Liver (tissue), 9 donors: ENCODE measurements around the gene SLC22A31. TPM values are rescaled to one million over a fixed set of nuclear protein-coding genes. Genes with fewer than 3 reads are reported as not detected.

Source experiments
- DNase-seq: peaks from one replicate; pipeline ENCODE4 v3.0.0-alpha.2; 2017; ENCODE audit warnings: low spot score
- H3K27ac ChIP-seq, 2 donors: one replicate each; pipeline ENCODE4 v1.7.0; 2013; ENCODE audit warnings: inconsistent platforms in 2 of 2, low read length in 2 of 2, control low read depth in 1 of 2, low read depth in 1 of 2, mild to moderate bottlenecking in 1 of 2
- H3K27me3 ChIP-seq, 4 donors: one replicate each; pipeline versions ENCODE4 v1.6.1 to v1.7.0; 2013; ENCODE audit warnings: low read length in 3 of 4, inconsistent platforms in 1 of 4, mild to moderate bottlenecking in 1 of 4, moderate library complexity in 1 of 4; ENCODE audit not compliant: control insufficient read depth in 4 of 4, insufficient read depth in 4 of 4
- H3K36me3 ChIP-seq, 4 donors: one replicate each; pipeline versions ENCODE4 v1.6.1 to v1.7.0; 2013; ENCODE audit warnings: low read length in 3 of 4, mild to moderate bottlenecking in 3 of 4, low read depth in 1 of 4, moderate library complexity in 1 of 4; ENCODE audit not compliant: control insufficient read depth in 4 of 4, insufficient read depth in 3 of 4
- H3K4me1 ChIP-seq, 4 donors: one replicate each; pipeline versions ENCODE4 v1.6.1 to v1.7.0; 2013; ENCODE audit warnings: low read length in 3 of 4, mild to moderate bottlenecking in 3 of 4, moderate library complexity in 1 of 4; ENCODE audit not compliant: control insufficient read depth in 4 of 4, insufficient read depth in 4 of 4
- H3K4me3 ChIP-seq, 3 donors: one replicate each; pipeline versions ENCODE4 v1.6.1 to v1.7.0; 2013; ENCODE audit warnings: low read length in 3 of 3, control low read depth in 1 of 3, low read depth in 1 of 3, mild to moderate bottlenecking in 1 of 3
- H3K9ac ChIP-seq, 2 donors: one replicate each; pipeline ENCODE4 v1.7.0; 2013; ENCODE audit warnings: low read length in 2 of 2, mild to moderate bottlenecking in 2 of 2, moderate library complexity in 2 of 2, control low read depth in 1 of 2, low read depth in 1 of 2
- H3K9me3 ChIP-seq, 4 donors: one replicate each; pipeline versions ENCODE4 v1.6.1 to v1.7.0; 2013; ENCODE audit warnings: low read length in 3 of 4; ENCODE audit not compliant: control insufficient read depth in 4 of 4
- ATF3 ChIP-seq: IDR thresholded peaks from 2 replicates; pipeline ENCODE4 v1.6.1; 2016; ENCODE audit warnings: antibody characterized with exemption
- EGR1 ChIP-seq, 2 donors: IDR thresholded peaks; 2 replicates each; pipeline ENCODE4 v1.6.1; 2016 to 2018; ENCODE audit warnings: antibody characterized with exemption in 2 of 2, low read depth in 2 of 2
- FOXA2 ChIP-seq: IDR thresholded peaks from 2 replicates; pipeline ENCODE4 v1.6.1; 2016; ENCODE audit warnings: antibody characterized with exemption
- GABPA ChIP-seq, 2 donors: IDR thresholded peaks in 1 of 2; conservative IDR thresholded peaks in 1 of 2; 2 replicates each; pipeline ENCODE4 v1.6.1; 2016; ENCODE audit warnings: antibody characterized with exemption in 2 of 2, mild to moderate bottlenecking in 1 of 2, moderate library complexity in 1 of 2
- HNF4A ChIP-seq, 2 donors: conservative IDR thresholded peaks; 2 replicates each; pipeline ENCODE4 v1.6.1; 2016; ENCODE audit warnings: antibody characterized with exemption in 2 of 2, mild to moderate bottlenecking in 2 of 2
- HNF4G ChIP-seq: IDR thresholded peaks from 2 replicates; pipeline ENCODE4 v1.6.1; 2016; ENCODE audit warnings: antibody characterized with exemption
- JUND ChIP-seq, 2 donors: IDR thresholded peaks; 2 replicates each; pipeline ENCODE4 v1.6.1; 2016; ENCODE audit warnings: antibody characterized with exemption in 2 of 2
- NR2F2 ChIP-seq: IDR thresholded peaks from 2 replicates; pipeline ENCODE4 v1.6.1; 2016; ENCODE audit warnings: antibody characterized with exemption
- RAD21 ChIP-seq, 2 donors: IDR thresholded peaks; 2 replicates each; pipeline ENCODE4 v1.6.1; 2016; ENCODE audit warnings: antibody characterized with exemption in 2 of 2, mild to moderate bottlenecking in 2 of 2
- RXRA ChIP-seq, 2 donors: IDR thresholded peaks; 2 replicates each; pipeline ENCODE4 v1.6.1; 2017 to 2018; ENCODE audit warnings: antibody characterized with exemption in 2 of 2, mild to moderate bottlenecking in 1 of 2
- SP1 ChIP-seq: IDR thresholded peaks from 2 replicates; pipeline ENCODE4 v1.6.1; 2018; ENCODE audit warnings: antibody characterized with exemption, mild to moderate bottlenecking
- TAF1 ChIP-seq: conservative IDR thresholded peaks from 2 replicates; pipeline ENCODE4 v1.6.1; 2016; ENCODE audit warnings: antibody characterized with exemption, mild to moderate bottlenecking
- YY1 ChIP-seq: IDR thresholded peaks from 2 replicates; pipeline ENCODE4 v1.6.1; 2016; ENCODE audit warnings: antibody characterized with exemption, mild to moderate bottlenecking
- WGBS: extraction: QIAGEN DNeasy Blood & Tissue Kit; methylation state at CpG from one replicate; pipeline ENCODE4 v1.1.7; 2013; 5-methylcytosine and 5-hydroxymethylcytosine counted together
- polyA plus RNA-seq, 2 donors: library from polyadenylated mRNA; stranded (reverse) in 1 of 2; unstranded in 1 of 2; fragments of 200-250 nt in 1 of 2; fragments of >200 nt in 1 of 2; fragmentation: Nextera tagmentation in 1 of 2; extraction: Ambion mirVana in 1 of 2; gene quantifications; one replicate each; pipeline versions ENCODE4 v1.2.1 to v1.2.3, GENCODE V29; 2013 to 2015
- total RNA-seq, 2 donors: library from RNA; depleted of rRNA; stranded (reverse); fragments of >200 nt; gene quantifications; one replicate each; pipeline ENCODE4 v1.2.3, GENCODE V29; 2014
- TF ChIP-seq, protein P1 (sequence below): IDR thresholded peaks from 2 replicates; pipeline ENCODE4 v1.6.1; 2016; ENCODE audit warnings: antibody characterized with exemption, mild to moderate bottlenecking
- TF ChIP-seq, protein P2 (sequence below): fragments of 150-350 bp; IDR thresholded peaks from 2 replicates; pipeline ENCODE4 v1.5.1; 2017; ENCODE audit warnings: improper control_type of control experiment, low read depth, low read length; ENCODE audit not compliant: missing input control
- donor health status: healthy.
- donor health status: healthy.
- donor health status: healthy.
- donor health status: healthy.
- donor health status: healthy.

The SLC22A31 gene
- total and polyA plus RNA-seq, 4 donors: 0.15 to 0.50 (median 0.48) TPM; not detected in 1

DNA sequence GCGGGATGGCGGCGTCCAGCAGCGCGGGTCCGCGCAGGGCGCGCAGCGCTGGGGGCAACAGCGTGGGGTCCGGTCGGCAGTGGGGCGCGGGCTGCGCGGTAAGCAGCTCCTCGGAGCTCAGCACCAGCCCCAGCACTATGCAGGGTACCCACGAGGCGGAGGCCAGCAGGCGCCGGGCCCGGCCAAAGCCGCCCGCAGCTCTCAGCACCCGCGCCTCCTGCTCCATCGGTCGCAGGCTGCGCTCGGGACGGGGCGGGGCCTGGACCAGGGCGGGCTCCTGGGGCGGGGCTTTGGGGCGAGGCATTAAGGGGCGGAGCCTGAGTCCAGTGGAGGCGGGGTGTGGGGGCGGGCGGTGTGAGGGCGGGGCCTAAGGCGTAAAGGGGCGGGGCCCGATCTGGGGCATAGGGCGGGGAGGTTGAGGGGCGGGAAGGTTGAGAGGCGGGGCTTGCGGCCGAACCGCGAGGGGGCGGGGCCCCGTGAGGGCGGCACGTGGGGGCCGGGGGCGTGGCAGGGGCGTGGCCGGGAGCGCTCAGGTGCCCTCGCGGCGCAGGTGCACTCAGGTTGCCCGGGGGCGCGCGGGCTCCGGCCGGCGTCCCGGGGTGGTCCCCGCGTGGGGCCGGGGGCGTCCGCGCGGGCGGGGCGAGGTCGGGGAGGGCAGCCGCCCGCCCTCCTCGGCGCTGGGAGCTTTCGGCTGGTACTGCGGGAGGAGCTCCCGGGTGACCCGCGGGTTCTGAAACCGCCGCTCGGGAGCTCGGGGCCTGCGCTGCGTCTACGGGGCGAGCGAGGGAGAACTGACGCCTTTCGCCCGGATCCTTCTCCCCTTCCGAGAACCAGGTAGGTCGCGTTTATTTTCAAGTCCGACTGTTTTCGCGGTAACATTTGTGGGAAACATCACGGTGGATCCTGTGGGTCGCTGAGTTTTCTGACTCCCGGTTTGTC lies 1.4 kb upstream of the SLC22A31 start (continued):
- TF ChIP-seq, protein P1, sequence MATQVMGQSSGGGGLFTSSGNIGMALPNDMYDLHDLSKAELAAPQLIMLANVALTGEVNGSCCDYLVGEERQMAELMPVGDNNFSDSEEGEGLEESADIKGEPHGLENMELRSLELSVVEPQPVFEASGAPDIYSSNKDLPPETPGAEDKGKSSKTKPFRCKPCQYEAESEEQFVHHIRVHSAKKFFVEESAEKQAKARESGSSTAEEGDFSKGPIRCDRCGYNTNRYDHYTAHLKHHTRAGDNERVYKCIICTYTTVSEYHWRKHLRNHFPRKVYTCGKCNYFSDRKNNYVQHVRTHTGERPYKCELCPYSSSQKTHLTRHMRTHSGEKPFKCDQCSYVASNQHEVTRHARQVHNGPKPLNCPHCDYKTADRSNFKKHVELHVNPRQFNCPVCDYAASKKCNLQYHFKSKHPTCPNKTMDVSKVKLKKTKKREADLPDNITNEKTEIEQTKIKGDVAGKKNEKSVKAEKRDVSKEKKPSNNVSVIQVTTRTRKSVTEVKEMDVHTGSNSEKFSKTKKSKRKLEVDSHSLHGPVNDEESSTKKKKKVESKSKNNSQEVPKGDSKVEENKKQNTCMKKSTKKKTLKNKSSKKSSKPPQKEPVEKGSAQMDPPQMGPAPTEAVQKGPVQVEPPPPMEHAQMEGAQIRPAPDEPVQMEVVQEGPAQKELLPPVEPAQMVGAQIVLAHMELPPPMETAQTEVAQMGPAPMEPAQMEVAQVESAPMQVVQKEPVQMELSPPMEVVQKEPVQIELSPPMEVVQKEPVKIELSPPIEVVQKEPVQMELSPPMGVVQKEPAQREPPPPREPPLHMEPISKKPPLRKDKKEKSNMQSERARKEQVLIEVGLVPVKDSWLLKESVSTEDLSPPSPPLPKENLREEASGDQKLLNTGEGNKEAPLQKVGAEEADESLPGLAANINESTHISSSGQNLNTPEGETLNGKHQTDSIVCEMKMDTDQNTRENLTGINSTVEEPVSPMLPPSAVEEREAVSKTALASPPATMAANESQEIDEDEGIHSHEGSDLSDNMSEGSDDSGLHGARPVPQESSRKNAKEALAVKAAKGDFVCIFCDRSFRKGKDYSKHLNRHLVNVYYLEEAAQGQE: no peak
- no peak for TF ChIP-seq HNF4A (conservative IDR thresholded peaks at IDR 0.05)
- TF ChIP-seq YY1: no peak
- no peak for TF ChIP-seq TAF1
- TF ChIP-seq RXRA (IDR thresholded peaks at IDR 0.05): no peak
- no peak for TF ChIP-seq RAD21 (IDR thresholded peaks at IDR 0.05)
- TF ChIP-seq HNF4G: no peak
- no peak for TF ChIP-seq EGR1 (IDR thresholded peaks at IDR 0.05; ENCODE audit: low read depth in 2 of 2)
- TF ChIP-seq, protein P2, sequence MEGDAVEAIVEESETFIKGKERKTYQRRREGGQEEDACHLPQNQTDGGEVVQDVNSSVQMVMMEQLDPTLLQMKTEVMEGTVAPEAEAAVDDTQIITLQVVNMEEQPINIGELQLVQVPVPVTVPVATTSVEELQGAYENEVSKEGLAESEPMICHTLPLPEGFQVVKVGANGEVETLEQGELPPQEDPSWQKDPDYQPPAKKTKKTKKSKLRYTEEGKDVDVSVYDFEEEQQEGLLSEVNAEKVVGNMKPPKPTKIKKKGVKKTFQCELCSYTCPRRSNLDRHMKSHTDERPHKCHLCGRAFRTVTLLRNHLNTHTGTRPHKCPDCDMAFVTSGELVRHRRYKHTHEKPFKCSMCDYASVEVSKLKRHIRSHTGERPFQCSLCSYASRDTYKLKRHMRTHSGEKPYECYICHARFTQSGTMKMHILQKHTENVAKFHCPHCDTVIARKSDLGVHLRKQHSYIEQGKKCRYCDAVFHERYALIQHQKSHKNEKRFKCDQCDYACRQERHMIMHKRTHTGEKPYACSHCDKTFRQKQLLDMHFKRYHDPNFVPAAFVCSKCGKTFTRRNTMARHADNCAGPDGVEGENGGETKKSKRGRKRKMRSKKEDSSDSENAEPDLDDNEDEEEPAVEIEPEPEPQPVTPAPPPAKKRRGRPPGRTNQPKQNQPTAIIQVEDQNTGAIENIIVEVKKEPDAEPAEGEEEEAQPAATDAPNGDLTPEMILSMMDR: no peak
- no peak for TF ChIP-seq JUND (IDR thresholded peaks at IDR 0.05)
- no peak for TF ChIP-seq ATF3

DNA sequence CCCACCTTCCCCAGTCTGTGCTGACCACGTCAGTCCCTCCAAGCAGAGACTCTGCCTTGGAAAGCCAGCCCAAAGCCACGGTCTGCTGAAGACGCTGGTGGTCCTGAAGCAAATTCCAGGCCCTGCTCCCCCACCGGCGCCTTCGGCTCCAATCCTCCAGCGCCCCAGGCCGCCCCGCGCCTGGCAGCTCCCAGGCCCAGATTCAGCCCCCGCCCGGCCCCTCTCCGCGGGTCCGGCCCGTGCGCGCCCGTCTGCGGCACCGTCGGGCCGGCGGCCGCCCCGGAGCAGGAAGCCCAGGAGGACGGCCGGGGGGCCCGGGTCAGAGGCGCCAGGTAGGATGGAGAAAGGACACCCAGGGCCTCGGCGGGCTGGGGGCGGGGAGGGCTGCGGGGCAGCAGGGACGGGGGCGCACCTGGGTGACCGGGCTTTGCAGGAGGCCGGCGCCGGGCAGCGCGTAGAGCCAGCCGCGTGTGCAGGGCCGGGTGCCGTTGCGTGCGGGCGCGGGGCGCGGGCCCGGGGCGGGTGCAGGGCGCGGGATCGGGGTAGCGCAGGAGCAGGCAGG lies 594 bp upstream of the SLC22A31 start:
- Histone ChIP-seq H3K36me3 (no peaks in the 10 kb centered on the region), H3K4me1 (peaks cover 0 to 10% (median 9%) of the 10 kb centered on the region in 4 donors), H3K27me3 (peaks cover 0 to 13% (median 10%) of the 10 kb centered on the region in 4 donors), H3K27ac (no peak overlapping the region), H3K9ac (no peak overlapping the region), H3K9me3 (peaks cover 0 to 6% (median 1%) of the 10 kb centered on the region in 4 donors), H3K4me3 (peak overlapping the region in 1 of 3 donors; percentile 41)
- WGBS: 5% methylated on average over 58 of the region's 58 CpGs
- no peak for DNase-seq
- TF ChIP-seq GABPA (IDR thresholded peaks at IDR 0.05 in 1 of 2, conservative IDR thresholded peaks at IDR 0.05 in 1 of 2) (no peak), SP1 (no peak), HNF4G (no peak), RAD21 (IDR thresholded peaks at IDR 0.05) (no peak), RXRA (IDR thresholded peaks at IDR 0.05) (no peak), FOXA2 (no peak), TAF1 (no peak), EGR1 (IDR thresholded peaks at IDR 0.05; ENCODE audit: low read depth in 2 of 2) (no peak), NR2F2 (no peak)
- TF ChIP-seq, protein P2: no peak
- TF ChIP-seq, protein P1: no peak
